DOHH2 (cell line): ENCODE measurements around the gene KCNJ4.
"Not testable (repeated sequence)": the region's sequence is repeated elsewhere in the genome, so short reads cannot be mapped to it uniquely, and the experiment has no call there.

Experiments
- H3F3A ChIP-seq: fragments of 200-600 bp; sonication (generic), shearing (Covaris generic); 2 replicates; pipeline ENCODE4 v1.6.0; 2016; ENCODE audit warnings: antibody characterized with exemption, mild to moderate bottlenecking; ENCODE audit not compliant: control insufficient read depth, insufficient read depth
- H3K27ac ChIP-seq: fragments of 200-600 bp; sonication (generic); 2 replicates; pipeline ENCODE4 v1.5.1; 2014; ENCODE audit warnings: low read depth, mild to moderate bottlenecking, low read length, moderate library complexity
- H3K27me3 ChIP-seq: fragments of 200-600 bp; sonication (generic); 2 replicates; pipeline ENCODE4 v1.6.1; 2014; ENCODE audit warnings: mild to moderate bottlenecking, low read length, mixed read lengths; ENCODE audit not compliant: control insufficient read depth
- H3K36me3 ChIP-seq: fragments of 200-600 bp; sonication (generic); 2 replicates; pipeline ENCODE4 v1.6.1; 2014; ENCODE audit warnings: mild to moderate bottlenecking, low read length, moderate library complexity, mixed read lengths; ENCODE audit not compliant: control insufficient read depth
- H3K4me1 ChIP-seq: fragments of 200-600 bp; sonication (generic); 2 replicates; pipeline ENCODE4 v1.6.1; 2014; ENCODE audit warnings: mild to moderate bottlenecking, low read length, mixed read lengths; ENCODE audit not compliant: control insufficient read depth
- H3K4me2 ChIP-seq: fragments of 200-600 bp; sonication (generic); 2 replicates; pipeline ENCODE4 v1.6.0; 2014; ENCODE audit warnings: mild to moderate bottlenecking, low read length, moderate library complexity
- H3K4me3 ChIP-seq: fragments of 200-600 bp; sonication (generic); 2 replicates; pipeline ENCODE4 v1.5.1; 2014; ENCODE audit warnings: mild to moderate bottlenecking, low read length, mixed read lengths
- H3K79me2 ChIP-seq: fragments of 200-600 bp; sonication (generic); 2 replicates; pipeline ENCODE4 v1.6.1; 2014; ENCODE audit warnings: mild to moderate bottlenecking, low read length, mixed read lengths; ENCODE audit not compliant: control insufficient read depth
- H3K9me2 ChIP-seq: fragments of 200-600 bp; sonication (generic); replicated peaks from 2 replicates; pipeline ENCODE4 v1.6.1; 2014; ENCODE audit warnings: mild to moderate bottlenecking, low read length, mixed read lengths; ENCODE audit not compliant: control insufficient read depth
- H3K9me3 ChIP-seq: fragments of 200-600 bp; sonication (generic); 2 replicates; pipeline ENCODE4 v1.6.1; 2014; ENCODE audit warnings: antibody characterized with exemption, low read length, mixed read lengths; ENCODE audit not compliant: control insufficient read depth, insufficient read depth
- H4K20me1 ChIP-seq: fragments of 200-600 bp; sonication (generic); 2 replicates; pipeline ENCODE4 v1.6.0; 2014; ENCODE audit warnings: low read depth, mild to moderate bottlenecking, antibody characterized with exemption, low read length, moderate library complexity; ENCODE audit not compliant: control insufficient read depth, insufficient read depth
- EZH2phosphoT487 ChIP-seq: fragments of 200-600 bp; sonication (generic); IDR thresholded peaks from 2 replicates; pipeline ENCODE4 v1.6.1; 2017; ENCODE audit warnings: borderline replicate concordance, mild to moderate bottlenecking, antibody characterized with exemption, low read length, moderate library complexity, mixed read lengths
- TF ChIP-seq, protein P1 (sequence below): fragments of 200-600 bp; sonication (generic); IDR thresholded peaks from one replicate; pipeline ENCODE4 v1.5.1; 2014; ENCODE audit warnings: antibody characterized with exemption, mild to moderate bottlenecking, low read depth, low read length; ENCODE audit not compliant: poor library complexity, severe bottlenecking

KCNJ4 gene

DNA sequence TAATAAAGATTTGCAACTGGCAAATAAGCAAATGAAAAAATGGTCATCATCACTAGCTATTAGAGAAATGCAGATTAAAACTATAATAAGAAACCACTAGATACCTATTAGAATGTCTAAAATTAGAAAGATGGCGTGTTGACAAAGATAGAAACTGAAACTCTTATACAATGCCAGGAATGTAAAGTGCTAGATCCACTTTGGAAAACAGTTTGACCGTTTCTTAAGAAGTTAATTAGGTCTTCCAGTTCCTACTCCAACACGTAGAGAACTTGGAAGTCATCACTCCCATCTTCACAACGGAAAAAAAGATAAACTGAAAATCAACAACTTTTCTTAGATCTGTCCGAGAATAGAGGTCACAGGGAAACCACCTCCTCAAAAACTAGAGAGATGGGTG lies 68.1 kb downstream of the KCNJ4 start:
- H3K4me2 ChIP-seq, H3K4me3 ChIP-seq, H3K27ac ChIP-seq, H3F3A ChIP-seq, H4K20me1 ChIP-seq, H3K36me3 ChIP-seq, H3K9me3 ChIP-seq, H3K27me3 ChIP-seq, H3K9me2 ChIP-seq: not testable (repeated sequence)
- Histone ChIP-seq H3K79me2 (peaks cover 65% of the 10 kb centered on the region), H3K4me1 (peaks cover 33% of the 10 kb centered on the region)

DNA sequence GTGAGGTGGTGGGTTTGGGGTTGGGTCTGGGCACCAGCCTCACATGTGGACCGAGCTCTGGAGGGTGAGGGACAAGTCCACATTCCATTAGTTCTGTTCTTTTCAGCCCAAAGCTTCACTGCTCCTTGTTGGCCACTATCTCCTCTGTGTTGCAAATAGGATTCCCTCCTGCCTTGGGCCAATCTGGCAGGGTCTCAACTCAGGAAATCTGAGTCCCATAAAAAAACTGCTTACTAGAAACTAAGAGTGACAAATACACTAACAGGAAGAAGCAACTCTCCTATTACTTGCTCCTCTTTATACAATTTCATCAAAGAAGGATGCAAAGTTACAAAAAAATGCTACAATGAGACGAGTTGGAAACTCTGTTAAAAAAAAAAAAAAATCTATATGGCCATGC lies 71.6 kb downstream of the KCNJ4 start:
- Histone ChIP-seq H3K9me3 (no peaks in the 10 kb centered on the region), H3K27me3 (no peaks in the 10 kb centered on the region), H3K4me3 (no peak overlapping the region), H3K27ac (no peak overlapping the region), H4K20me1 (no peaks in the 10 kb centered on the region), H3K36me3 (no peaks in the 10 kb centered on the region), H3K4me2 (no peak overlapping the region), H3K4me1 (peaks cover 9% of the 10 kb centered on the region), H3K9me2 (no peaks in the 10 kb centered on the region), H3K79me2 (peaks cover 37% of the 10 kb centered on the region), H3F3A (no peaks in the 10 kb centered on the region)
- TF ChIP-seq EZH2phosphoT487: no peak
- TF ChIP-seq, protein P1, sequence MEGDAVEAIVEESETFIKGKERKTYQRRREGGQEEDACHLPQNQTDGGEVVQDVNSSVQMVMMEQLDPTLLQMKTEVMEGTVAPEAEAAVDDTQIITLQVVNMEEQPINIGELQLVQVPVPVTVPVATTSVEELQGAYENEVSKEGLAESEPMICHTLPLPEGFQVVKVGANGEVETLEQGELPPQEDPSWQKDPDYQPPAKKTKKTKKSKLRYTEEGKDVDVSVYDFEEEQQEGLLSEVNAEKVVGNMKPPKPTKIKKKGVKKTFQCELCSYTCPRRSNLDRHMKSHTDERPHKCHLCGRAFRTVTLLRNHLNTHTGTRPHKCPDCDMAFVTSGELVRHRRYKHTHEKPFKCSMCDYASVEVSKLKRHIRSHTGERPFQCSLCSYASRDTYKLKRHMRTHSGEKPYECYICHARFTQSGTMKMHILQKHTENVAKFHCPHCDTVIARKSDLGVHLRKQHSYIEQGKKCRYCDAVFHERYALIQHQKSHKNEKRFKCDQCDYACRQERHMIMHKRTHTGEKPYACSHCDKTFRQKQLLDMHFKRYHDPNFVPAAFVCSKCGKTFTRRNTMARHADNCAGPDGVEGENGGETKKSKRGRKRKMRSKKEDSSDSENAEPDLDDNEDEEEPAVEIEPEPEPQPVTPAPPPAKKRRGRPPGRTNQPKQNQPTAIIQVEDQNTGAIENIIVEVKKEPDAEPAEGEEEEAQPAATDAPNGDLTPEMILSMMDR: no peak

DNA sequence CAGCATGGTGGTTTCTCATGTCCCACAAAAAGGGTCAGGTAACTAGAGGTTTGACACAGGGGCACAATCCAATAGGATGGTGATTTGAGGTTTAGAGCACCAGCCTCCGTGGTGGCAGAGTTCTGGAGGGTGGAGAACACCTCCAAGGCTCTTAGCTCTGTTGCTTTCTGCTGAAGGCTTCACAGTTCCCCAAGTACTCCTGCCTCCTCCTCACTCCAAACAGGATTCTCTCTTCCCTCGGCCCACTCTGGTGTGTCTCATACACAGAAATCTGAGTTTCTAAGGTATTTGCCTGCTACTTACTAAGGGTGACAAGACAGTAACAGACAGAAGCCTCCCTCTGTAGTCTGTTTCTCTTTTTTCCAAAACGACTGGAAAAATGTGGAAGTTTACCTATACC lies 73.6 kb downstream of the KCNJ4 start:
- H3K27ac ChIP-seq, H3F3A ChIP-seq, H3K27me3 ChIP-seq, H3K9me2 ChIP-seq, H3K4me1 ChIP-seq, H3K36me3 ChIP-seq, H4K20me1 ChIP-seq, H3K4me2 ChIP-seq, H3K9me3 ChIP-seq, H3K4me3 ChIP-seq: not testable (repeated sequence)
- peaks cover 21% of the 10 kb centered on the region for H3K79me2 ChIP-seq
